Measurements from ENCODE around the gene PLXDC2. TPM values are rescaled to one million over a fixed set of nuclear protein-coding genes. Genes with fewer than 3 reads are reported as not detected.

PLXDC2 gene
- total RNA-seq, 1 donor from 2014 or later = 79.2 TPM

GRCh38 chr10:19977097-19977521 is 160.9 kb downstream of the PLXDC2 start:
- Mint-ChIP-seq H3K4me1 (ENCODE audit: unreplicated experiment) (peaks cover 3% of the 10 kb centered on the region), H3K4me3 (no peak overlapping the region), H3K27me3 (no peaks in the 10 kb centered on the region), H3K9me3 (no peaks in the 10 kb centered on the region), H3K27ac (no peak overlapping the region), H3K36me3 (peaks cover 19% of the 10 kb centered on the region)
- DNase-seq (ENCODE audit: extremely low spot score, unreplicated experiment) = no peak
- TF ChIP-seq CTCF (conservative IDR thresholded peaks at IDR 0.05) = no peak

- no peak overlapping the region for H3K27ac Mint-ChIP-seq
- peaks cover 4% of the 10 kb centered on the region for H3K4me1 Mint-ChIP-seq (ENCODE audit: unreplicated experiment)
- no peaks in the 10 kb centered on the region for H3K9me3 Mint-ChIP-seq
- no peak for TF ChIP-seq CTCF (conservative IDR thresholded peaks at IDR 0.05)
- peaks cover 10% of the 10 kb centered on the region for H3K36me3 Mint-ChIP-seq
- H3K4me3 Mint-ChIP-seq = no peak overlapping the region
- H3K27me3 Mint-ChIP-seq = no peaks in the 10 kb centered on the region
- no peak for DNase-seq (ENCODE audit: extremely low spot score, unreplicated experiment)
Measured at GRCh38 chr10:19979628-19980027, 163.4 kb downstream of the PLXDC2 start.

DNA sequence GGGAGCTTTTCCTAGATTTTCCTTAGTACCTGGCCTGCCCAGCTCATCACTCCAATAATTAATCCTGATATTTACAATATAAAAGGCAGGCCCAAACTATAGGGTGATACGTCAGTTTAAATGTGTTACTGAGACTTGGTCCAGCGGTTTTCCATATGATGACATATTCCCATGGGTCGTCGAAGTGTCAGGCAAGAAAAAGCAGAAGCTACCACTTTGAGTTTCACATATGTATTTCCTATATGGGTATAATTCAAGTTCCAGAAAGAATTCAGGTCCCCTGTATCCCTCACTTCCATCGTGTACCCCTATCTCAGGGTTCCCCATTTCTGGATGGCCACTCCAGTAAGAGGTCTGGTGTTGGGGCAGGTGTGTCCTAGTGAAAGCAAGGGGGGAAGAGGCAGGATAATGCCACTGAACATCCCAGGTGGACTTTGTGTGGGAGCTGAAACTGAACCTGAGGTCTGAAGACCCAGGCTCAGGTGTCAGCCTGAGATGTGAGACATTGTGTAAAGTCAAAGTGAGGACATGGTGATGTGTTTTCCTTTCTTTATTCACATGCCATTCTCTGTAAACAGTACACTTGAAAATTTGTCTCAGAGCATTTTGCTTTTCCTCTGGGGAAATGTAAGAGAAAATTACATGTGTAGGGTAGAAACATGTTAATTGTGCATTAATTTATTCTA is 167.8 kb downstream of the PLXDC2 start:
- Mint-ChIP-seq H3K9me3 (no peaks in the 10 kb centered on the region), H3K4me3 (no peak overlapping the region), H3K4me1 (ENCODE audit: unreplicated experiment) (peaks cover 7% of the 10 kb centered on the region), H3K27ac (no peak overlapping the region), H3K27me3 (no peaks in the 10 kb centered on the region), H3K36me3 (peaks cover 10% of the 10 kb centered on the region)
- no peak for DNase-seq (ENCODE audit: extremely low spot score, unreplicated experiment)
- TF ChIP-seq CTCF (conservative IDR thresholded peaks at IDR 0.05) = no peak

DNA sequence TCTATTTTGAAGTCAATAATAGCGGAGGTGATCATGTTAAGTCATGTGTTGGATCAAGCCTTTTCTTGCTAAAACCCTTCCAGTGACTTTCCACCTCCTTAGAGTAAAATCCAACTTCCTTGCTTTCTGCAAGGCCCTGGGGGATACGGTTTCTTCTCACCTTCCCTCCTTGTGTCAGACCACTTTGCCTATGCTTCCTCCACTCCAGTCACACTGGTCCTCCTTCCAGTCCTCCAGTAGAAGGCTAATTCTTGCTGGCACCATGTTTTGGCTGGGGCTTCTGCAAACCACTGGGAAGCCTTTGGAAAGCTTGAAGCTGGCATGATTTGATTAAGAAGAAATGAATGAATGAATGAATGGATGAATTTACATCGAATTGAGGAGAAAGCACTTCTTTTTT is 169.5 kb downstream of the PLXDC2 start:
- H3K27ac Mint-ChIP-seq = no peak overlapping the region
- no peaks in the 10 kb centered on the region for H3K27me3 Mint-ChIP-seq
- no peak overlapping the region for H3K4me3 Mint-ChIP-seq
- no peaks in the 10 kb centered on the region for H3K9me3 Mint-ChIP-seq
- H3K36me3 Mint-ChIP-seq = no peaks in the 10 kb centered on the region
- TF ChIP-seq CTCF (conservative IDR thresholded peaks at IDR 0.05) = no peak
- no peak for DNase-seq (ENCODE audit: extremely low spot score, unreplicated experiment)
- peaks cover 7% of the 10 kb centered on the region for H3K4me1 Mint-ChIP-seq (ENCODE audit: unreplicated experiment)

GRCh38 chr10:19986591-19986990 is 170.4 kb downstream of the PLXDC2 start:
- no peaks in the 10 kb centered on the region for H3K9me3 Mint-ChIP-seq
- H3K36me3 Mint-ChIP-seq = no peaks in the 10 kb centered on the region
- no peak for DNase-seq (ENCODE audit: extremely low spot score, unreplicated experiment)
- peaks cover 7% of the 10 kb centered on the region for H3K4me1 Mint-ChIP-seq (ENCODE audit: unreplicated experiment)
- no peak for TF ChIP-seq CTCF (conservative IDR thresholded peaks at IDR 0.05)
- H3K4me3 Mint-ChIP-seq = no peak overlapping the region
- no peaks in the 10 kb centered on the region for H3K27me3 Mint-ChIP-seq
- H3K27ac Mint-ChIP-seq = no peak overlapping the region
